Lower leg skin (tissue), 3 donors: Measurements from ENCODE around the gene PCDHGA6.

Experiments
- CTCF ChIP-seq, 3 donors: fragments of 450-650 bp; IDR thresholded peaks; one replicate each; pipeline ENCODE4 v1.5.1; 2016; ENCODE audit warnings: antibody characterized with exemption in 3 of 3, mild to moderate bottlenecking in 3 of 3, moderate library complexity in 2 of 3
- POLR2A ChIP-seq, 2 donors: fragments of 450-650 bp; IDR thresholded peaks; one replicate each; pipeline ENCODE4 v1.6.1; 2016 to 2017; ENCODE audit warnings: antibody characterized with exemption in 2 of 2, mild to moderate bottlenecking in 1 of 2, moderate library complexity in 1 of 2

- TF ChIP-seq CTCF (IDR thresholded peaks at IDR 0.05) (no peak), POLR2A (IDR thresholded peaks at IDR 0.05) (no peak)
Observed at GRCh38 chr5:141419074-141419880, 45.6 kb downstream of the PCDHGA6 start.
